Upper lobe of left lung (tissue), 6 donors: ENCODE data around the gene FLNB. TPM values are rescaled to one million over a fixed set of nuclear protein-coding genes. Genes with fewer than 3 reads are reported as not detected.

Experiments
- ATAC-seq, 2 donors: fragments of 200-7000 bp; cut with Tn5 transposase; one replicate each; pipeline ENCODE4 v1.9.1; 2022; ENCODE audit warnings: mild to moderate bottlenecking in 2 of 2, moderate library complexity in 2 of 2; ENCODE audit not compliant: low FRiP score in 2 of 2
- DNase-seq, 2 donors: peaks; one replicate each; pipeline ENCODE4 v3.0.0-alpha.2; 2019 to 2020
- H3K27ac ChIP-seq, 4 donors: fragments of 200-600 bp; sonication (generic); one replicate each; pipeline ENCODE4 v1.5.1; 2016 to 2019
- H3K27me3 ChIP-seq, 4 donors: fragments of 200-600 bp; sonication (generic); one replicate each; pipeline ENCODE4 v1.5.1; 2017 to 2019
- H3K36me3 ChIP-seq, 4 donors: fragments of 200-600 bp; sonication (generic); one replicate each; pipeline ENCODE4 v1.5.1; 2016 to 2019
- H3K4me1 ChIP-seq, 4 donors: fragments of 200-600 bp; sonication (generic); one replicate each; pipeline ENCODE4 v1.5.1; 2018 to 2019
- H3K4me3 ChIP-seq, 4 donors: fragments of 200-600 bp; sonication (generic); one replicate each; pipeline ENCODE4 v1.5.1; 2017 to 2019; ENCODE audit warnings: mild to moderate bottlenecking in 2 of 4, moderate library complexity in 1 of 4
- H3K9me3 ChIP-seq, 4 donors: fragments of 200-600 bp; sonication (generic); one replicate each; pipeline ENCODE4 v1.5.1; 2018 to 2019
- EP300 ChIP-seq, 4 donors: sonication (generic); formaldehyde crosslinking; IDR thresholded peaks; one replicate each; pipeline ENCODE4 v1.5.1; 2017; ENCODE audit warnings: antibody characterized with exemption in 4 of 4, control low read depth in 2 of 4
- POLR2A ChIP-seq, 4 donors: fragments of 450-650 bp; IDR thresholded peaks; one replicate each; pipeline ENCODE4 v1.5.1; 2016 to 2017; ENCODE audit warnings: antibody characterized with exemption in 4 of 4, mild to moderate bottlenecking in 2 of 4
- POLR2AphosphoS5 ChIP-seq, 2 donors: sonication (generic); formaldehyde crosslinking; IDR thresholded peaks; one replicate each; pipeline ENCODE4 v1.5.1; 2017; ENCODE audit warnings: antibody characterized with exemption in 2 of 2
- whole genome bisulfite sequencing, 2 donors: methylation state at CpG; one replicate each; pipeline ENCODE4 v1.1.5; 2017 to 2018; 5-methylcytosine and 5-hydroxymethylcytosine counted together
- total RNA-seq, 6 donors: library from RNA; depleted of rRNA in 4 of 6; stranded (reverse); fragments of >200 nt in 4 of 6; gene quantifications; one replicate each; pipeline versions ENCODE4 v1.1.0 to v1.2.1, GENCODE V29; 2016 to 2021
- TF ChIP-seq, protein P1 (sequence below), 6 experiments: fragments of 450-650 bp in 4 of 6; fragments of 200-600 bp in 2 of 6; sonication (generic) in 2 of 6; IDR thresholded peaks; one replicate each; pipeline ENCODE4 v1.5.1; 2016 to 2019; ENCODE audit warnings: antibody characterized with exemption in 6 of 6
- donor health status: DM: no; HTN: no; CAD: no; lungs with moderate emphysema.
- donor health status: DM: no; HTN: yes; CAD: no; lungs with severe emphysema.

Gene FLNB
- total RNA-seq, 6 donors from 2014 or later, result 101 to 193 (median 127) TPM

- Histone ChIP-seq H3K4me1 (peaks cover 4 to 13% (median 7%) of the 10 kb centered on the region in 4 donors), H3K4me3 (no peak overlapping the region), H3K27ac (no peak overlapping the region), H3K36me3 (no peaks in the 10 kb centered on the region), H3K27me3 (no peaks in the 10 kb centered on the region), H3K9me3 (no peaks in the 10 kb centered on the region)
- TF ChIP-seq, protein P1, sequence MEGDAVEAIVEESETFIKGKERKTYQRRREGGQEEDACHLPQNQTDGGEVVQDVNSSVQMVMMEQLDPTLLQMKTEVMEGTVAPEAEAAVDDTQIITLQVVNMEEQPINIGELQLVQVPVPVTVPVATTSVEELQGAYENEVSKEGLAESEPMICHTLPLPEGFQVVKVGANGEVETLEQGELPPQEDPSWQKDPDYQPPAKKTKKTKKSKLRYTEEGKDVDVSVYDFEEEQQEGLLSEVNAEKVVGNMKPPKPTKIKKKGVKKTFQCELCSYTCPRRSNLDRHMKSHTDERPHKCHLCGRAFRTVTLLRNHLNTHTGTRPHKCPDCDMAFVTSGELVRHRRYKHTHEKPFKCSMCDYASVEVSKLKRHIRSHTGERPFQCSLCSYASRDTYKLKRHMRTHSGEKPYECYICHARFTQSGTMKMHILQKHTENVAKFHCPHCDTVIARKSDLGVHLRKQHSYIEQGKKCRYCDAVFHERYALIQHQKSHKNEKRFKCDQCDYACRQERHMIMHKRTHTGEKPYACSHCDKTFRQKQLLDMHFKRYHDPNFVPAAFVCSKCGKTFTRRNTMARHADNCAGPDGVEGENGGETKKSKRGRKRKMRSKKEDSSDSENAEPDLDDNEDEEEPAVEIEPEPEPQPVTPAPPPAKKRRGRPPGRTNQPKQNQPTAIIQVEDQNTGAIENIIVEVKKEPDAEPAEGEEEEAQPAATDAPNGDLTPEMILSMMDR (IDR thresholded peaks at IDR 0.05), result no peak
- TF ChIP-seq EP300 (IDR thresholded peaks at IDR 0.05) (no peak), POLR2AphosphoS5 (IDR thresholded peaks at IDR 0.05) (no peak), POLR2A (IDR thresholded peaks at IDR 0.05) (no peak)
- no peak for DNase-seq
- ATAC-seq, result no peak
- WGBS, 2 donors, result 80 to 95% methylated on average over 3 of the region's 3 CpGs
Measured at GRCh38 chr3:58001086-58001467, 7.1 kb upstream of the FLNB start.

DNA sequence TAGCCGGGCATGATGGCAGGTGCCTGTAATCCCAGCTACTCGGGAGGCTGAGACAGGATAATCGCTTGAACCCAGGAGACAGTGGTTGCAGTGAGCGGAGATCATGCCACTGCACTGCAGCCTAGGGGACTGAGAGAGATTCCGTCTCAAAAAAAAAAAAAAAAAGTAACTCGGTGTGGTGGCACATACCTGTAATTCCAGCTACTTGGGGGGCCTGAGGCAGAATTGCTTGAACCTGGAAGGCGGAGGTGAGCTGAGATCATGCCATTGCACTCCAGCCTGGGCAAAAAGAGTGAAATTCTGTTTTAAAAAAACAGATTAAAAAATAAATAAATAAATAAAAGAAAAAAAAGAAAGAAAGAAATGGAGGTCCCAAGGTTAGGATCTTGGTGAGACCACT lies 6.2 kb upstream of the FLNB start:
- Histone ChIP-seq H3K9me3 (no peaks in the 10 kb centered on the region), H3K4me3 (no peak overlapping the region), H3K4me1 (peaks cover 4 to 13% (median 7%) of the 10 kb centered on the region in 4 donors), H3K27me3 (no peaks in the 10 kb centered on the region), H3K27ac (no peak overlapping the region), H3K36me3 (no peaks in the 10 kb centered on the region)
- DNase-seq (no peak), ATAC-seq (no peak)
- WGBS, 2 donors, result 84 to 88% methylated on average over 7 of the region's 7 CpGs
- TF ChIP-seq, protein P1 (IDR thresholded peaks at IDR 0.05), result no peak
- no peak for TF ChIP-seq POLR2A (IDR thresholded peaks at IDR 0.05)
- TF ChIP-seq EP300 (IDR thresholded peaks at IDR 0.05), result no peak
- no peak for TF ChIP-seq POLR2AphosphoS5 (IDR thresholded peaks at IDR 0.05)

DNA sequence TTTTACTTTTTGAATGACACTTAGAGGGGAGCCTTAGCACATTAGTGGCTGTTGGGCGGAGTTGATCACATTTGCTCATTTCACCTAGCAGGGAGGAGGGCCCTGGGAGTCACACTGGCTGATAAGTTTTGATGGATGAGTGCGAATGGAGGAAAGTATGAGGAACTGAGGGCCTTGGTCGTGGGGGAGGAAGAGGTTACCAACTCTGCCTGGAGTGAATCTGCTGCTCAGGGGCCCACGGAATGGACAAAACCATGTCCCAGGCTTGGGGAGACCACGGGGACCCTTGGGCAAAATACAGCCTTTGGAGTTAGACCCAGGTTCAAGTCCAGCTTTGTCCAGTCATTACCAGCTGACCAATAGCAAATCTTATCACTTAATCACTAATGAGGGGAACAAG lies 5.1 kb upstream of the FLNB start:
- Histone ChIP-seq H3K27ac (no peak overlapping the region), H3K27me3 (no peaks in the 10 kb centered on the region), H3K36me3 (no peaks in the 10 kb centered on the region), H3K9me3 (no peaks in the 10 kb centered on the region), H3K4me1 (peaks cover 4 to 18% (median 9%) of the 10 kb centered on the region in 4 donors), H3K4me3 (no peak overlapping the region)
- 72 to 90% methylated on average over 5 of the region's 5 CpGs for WGBS, 2 donors
- TF ChIP-seq POLR2AphosphoS5 (IDR thresholded peaks at IDR 0.05), result no peak
- TF ChIP-seq EP300 (IDR thresholded peaks at IDR 0.05), result no peak
- no peak for TF ChIP-seq POLR2A (IDR thresholded peaks at IDR 0.05)
- TF ChIP-seq, protein P1 (IDR thresholded peaks at IDR 0.05), result no peak
- DNase-seq, result no peak
- ATAC-seq, result no peak

DNA sequence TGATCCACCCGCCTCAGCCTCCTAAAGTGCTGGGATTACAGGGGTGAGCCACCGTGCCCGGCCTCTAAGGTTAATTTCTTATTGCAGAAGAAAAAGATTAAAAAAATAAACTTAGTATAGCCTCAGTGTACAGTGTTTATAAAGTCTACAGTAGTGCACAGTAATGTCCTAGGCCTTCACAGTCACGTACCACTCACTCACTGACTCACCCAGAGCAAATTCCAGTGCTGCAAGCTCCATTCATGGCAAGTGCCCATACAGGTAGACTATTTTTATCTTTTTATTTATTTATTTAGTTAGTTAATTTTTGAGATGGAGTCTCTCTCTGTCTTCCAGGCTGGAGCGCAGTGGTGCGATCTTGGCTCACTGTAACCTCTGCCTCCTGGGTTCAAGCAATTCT lies 3.2 kb upstream of the FLNB start:
- Histone ChIP-seq H3K4me3 (no peak overlapping the region), H3K36me3 (no peaks in the 10 kb centered on the region), H3K9me3 (no peaks in the 10 kb centered on the region), H3K27ac (no peak overlapping the region), H3K27me3 (no peaks in the 10 kb centered on the region), H3K4me1 (peaks cover 3 to 23% (median 15%) of the 10 kb centered on the region in 4 donors)
- DNase-seq, result no peak
- no peak for TF ChIP-seq EP300 (IDR thresholded peaks at IDR 0.05)
- TF ChIP-seq, protein P1 (IDR thresholded peaks at IDR 0.05), result no peak
- no peak for TF ChIP-seq POLR2A (IDR thresholded peaks at IDR 0.05)
- TF ChIP-seq POLR2AphosphoS5 (IDR thresholded peaks at IDR 0.05), result no peak
- WGBS, 2 donors, result 95 to 99% methylated on average over 6 of the region's 6 CpGs
- ATAC-seq, result no peak

- no peaks in the 10 kb centered on the region for H3K27me3 ChIP-seq
- no peaks in the 10 kb centered on the region for H3K36me3 ChIP-seq
- DNase-seq, result no peak
- no peak overlapping the region for H3K4me3 ChIP-seq
- no peaks in the 10 kb centered on the region for H3K9me3 ChIP-seq
- peaks cover 4 to 30% (median 22%) of the 10 kb centered on the region in 4 donors for H3K4me1 ChIP-seq
- no peak for ATAC-seq
- TF ChIP-seq, protein P1 (IDR thresholded peaks at IDR 0.05), result no peak
- TF ChIP-seq POLR2A (IDR thresholded peaks at IDR 0.05) (no peak), EP300 (IDR thresholded peaks at IDR 0.05) (no peak), POLR2AphosphoS5 (IDR thresholded peaks at IDR 0.05) (no peak)
- 62 to 89% methylated on average over 2 of the region's 2 CpGs for WGBS, 2 donors
- no peak overlapping the region for H3K27ac ChIP-seq
Measured at GRCh38 chr3:58005669-58006068, 2.6 kb upstream of the FLNB start.
